Endothelial cell of umbilical vein (primary cell): ENCODE results near the gene GALNT4. TPM values are rescaled to one million over a fixed set of nuclear protein-coding genes. Genes with fewer than 3 reads are reported as not detected.

Experiments used
- BruUV-seq: library from RNA; stranded (reverse); fragments of 400-500 nt; replicated peaks from 2 replicates; lab custom pipeline; 2021; lab: Mats Ljungman, UMichigan
- CTCF ChIA-PET: fragments of 300-600, 350-600 bp; sonication (Branson Sonifier 250); formaldehyde crosslinking; loops from one replicate; lab custom pipeline; 2021; ENCODE audit warnings: antibody characterized with exemption, inconsistent platforms; lab: Charles Lee
- POLR2A ChIA-PET: fragments of 300-600, 350-600 bp; sonication (Branson Sonifier 250); formaldehyde crosslinking; loops from one replicate; lab custom pipeline; 2021; ENCODE audit warnings: antibody characterized with exemption, inconsistent platforms; lab: Charles Lee
- DNase-seq: peaks from one replicate; pipeline ENCODE4 v3.0.0-alpha.2; 2011; ENCODE audit warnings: low read depth, low spot score
- FAIRE-seq: peaks from 2 replicates; lab custom pipeline; 2011; peaks lifted over from hg19 to GRCh38; lab: Jason Lieb, UNC
- H2AFZ ChIP-seq: 2 replicates; pipeline ENCODE4 v1.6.0; 2012; ENCODE audit warnings: low read depth, low read length, control low read depth, inconsistent platforms
- H3K27ac ChIP-seq: 2 replicates; pipeline ENCODE4 v1.5.1; 2011; ENCODE audit warnings: low read depth, mild to moderate bottlenecking, control low read depth, low read length, moderate library complexity; ENCODE audit not compliant: insufficient read depth
- H3K27me3 ChIP-seq, 2 experiments: 2 replicates each; pipeline versions ENCODE4 v1.6.0 to v1.6.1; 2011; ENCODE audit warnings: low read length in 2 of 2, mixed read lengths in 1 of 2; ENCODE audit not compliant: control insufficient read depth in 2 of 2, insufficient read depth in 2 of 2
- H3K36me3 ChIP-seq, 2 experiments: 2 replicates in 1 of 2; 3 replicates in 1 of 2; pipeline ENCODE4 v1.5.1; 2011; ENCODE audit warnings: low read length in 2 of 2, mild to moderate bottlenecking in 1 of 2, moderate library complexity in 1 of 2; ENCODE audit not compliant: control insufficient read depth in 2 of 2, insufficient read depth in 2 of 2; ENCODE audit errors: extremely low read depth in 1 of 2
- H3K4me1 ChIP-seq: 3 replicates; pipeline ENCODE4 v1.5.1; 2011; ENCODE audit warnings: mild to moderate bottlenecking, low read length; ENCODE audit not compliant: control insufficient read depth, insufficient read depth; ENCODE audit errors: extremely low read depth
- H3K4me2 ChIP-seq: 2 replicates; pipeline ENCODE4 v1.6.1; 2011; ENCODE audit warnings: low read length, control low read depth, mixed read lengths; ENCODE audit not compliant: insufficient read depth
- H3K4me3 ChIP-seq, 3 experiments: fragments of 200-600 bp in 1 of 3; sonication (generic), shearing (Covaris generic) in 1 of 3; replicated peaks in 1 of 3; 2 replicates each; pipeline ENCODE4 v1.5.1; 2011 to 2016; ENCODE audit warnings: control low read depth in 3 of 3, low read length in 3 of 3, mild to moderate bottlenecking in 2 of 3, inconsistent platforms in 1 of 3, low read depth in 1 of 3, moderate library complexity in 1 of 3; ENCODE audit not compliant: insufficient read depth in 1 of 3
- H3K79me2 ChIP-seq: 2 replicates; pipeline ENCODE4 v1.6.0; 2012; ENCODE audit warnings: low read length, inconsistent platforms; ENCODE audit not compliant: control insufficient read depth, insufficient read depth
- H3K9ac ChIP-seq: replicated peaks from 2 replicates; pipeline ENCODE3; 2011; ENCODE audit warnings: low read length, control low read depth; ENCODE audit not compliant: insufficient read depth; ENCODE audit errors: extremely low read depth
- H3K9me1 ChIP-seq: replicated peaks from 3 replicates; pipeline ENCODE4 v1.6.0; 2011; ENCODE audit warnings: mild to moderate bottlenecking, low read length; ENCODE audit not compliant: control insufficient read depth, insufficient read depth; ENCODE audit errors: extremely low read depth
- H3K9me3 ChIP-seq: replicated peaks from 2 replicates; pipeline ENCODE4 v1.5.1; 2012; ENCODE audit warnings: low read length, inconsistent platforms; ENCODE audit not compliant: control insufficient read depth, insufficient read depth
- H4K20me1 ChIP-seq: replicated peaks from 2 replicates; pipeline ENCODE3; 2011; ENCODE audit warnings: mild to moderate bottlenecking, low read length; ENCODE audit not compliant: control insufficient read depth, insufficient read depth; ENCODE audit errors: extremely low read depth
- EZH2 ChIP-seq: IDR thresholded peaks from 2 replicates; pipeline ENCODE4 v1.6.1; 2012; ENCODE audit warnings: borderline replicate concordance, low read depth, mild to moderate bottlenecking, moderate library complexity, low read length, inconsistent platforms; ENCODE audit not compliant: severe bottlenecking
- FOS ChIP-seq: IDR thresholded peaks from 2 replicates; pipeline ENCODE4 v1.6.1; 2011; ENCODE audit warnings: mild to moderate bottlenecking, low read length, moderate library complexity, borderline replicate concordance; ENCODE audit not compliant: insufficient read depth
- GATA2 ChIP-seq: IDR thresholded peaks from 2 replicates; pipeline ENCODE4 v1.7.0; 2011; ENCODE audit warnings: low read depth, mild to moderate bottlenecking, moderate library complexity, mixed read lengths, low read length; ENCODE audit not compliant: insufficient read length, insufficient read depth
- JUN ChIP-seq: IDR thresholded peaks from 2 replicates; pipeline ENCODE4 v1.6.1; 2011; ENCODE audit warnings: borderline replicate concordance, low read depth; ENCODE audit not compliant: insufficient read length, insufficient read depth
- MYC ChIP-seq: IDR thresholded peaks from one replicate; pipeline ENCODE4 v1.6.1; 2011; ENCODE audit warnings: mild to moderate bottlenecking, low read depth, low read length
- POLR2A ChIP-seq: IDR thresholded peaks from 2 replicates; pipeline ENCODE4 v1.6.1; 2012; ENCODE audit warnings: low read depth, mild to moderate bottlenecking, control low read depth, low read length
- POLR2AphosphoS5 ChIP-seq: IDR thresholded peaks from 2 replicates; pipeline ENCODE4 v1.6.1; 2012; ENCODE audit warnings: low read depth, mild to moderate bottlenecking, control low read depth, low read length, moderate library complexity; ENCODE audit not compliant: insufficient read depth
- dilution Hi-C: fragments of 300-500 bp; cut with MboI; formaldehyde crosslinking; loops from one replicate; pipeline ENCODE4 v1.15.0; 2019; ENCODE audit warnings: low sequenced_read_pairs; ENCODE audit not compliant: extremely low pct_ligation_motif_present
- intact Hi-C: fragments of 100-400 bp; cut with micrococcal nuclease; formaldehyde crosslinking; loops from one replicate; pipeline ENCODE4 v1.10.0; 2022
- polyA plus RNA-seq, 4 experiments: library from polyadenylated mRNA; depleted of rRNA in 3 of 4; stranded (reverse) in 3 of 4; unstranded in 1 of 4; fragments of >200 nt; gene quantifications; 2 replicates each; pipeline versions ENCODE4 v1.2.1 to v1.2.3, GENCODE V29; 2011 to 2012; ENCODE audit warnings: missing spikeins in 1 of 4
- total RNA-seq: library from RNA; stranded (reverse); gene quantifications from 2 replicates; pipeline ENCODE4 v1.2.3, GENCODE V29; 2021
- TF ChIP-seq, protein P1 (sequence below): IDR thresholded peaks from 2 replicates; pipeline ENCODE4 v1.6.1; 2011; ENCODE audit not compliant: insufficient read depth, insufficient read length
- TF ChIP-seq, protein P2 (sequence below), 2 donors: IDR thresholded peaks; 1 replicate in 1 of 2; 2 replicates in 1 of 2; pipeline ENCODE4 v1.5.1; 2011; ENCODE audit warnings: low read length in 2 of 2, mild to moderate bottlenecking in 2 of 2, moderate library complexity in 2 of 2, control low read depth in 1 of 2, inconsistent platforms in 1 of 2, low read depth in 1 of 2; ENCODE audit not compliant: insufficient read depth in 1 of 2; ENCODE audit errors: extremely low read depth in 1 of 2

GALNT4 gene
- total and polyA plus RNA-seq, 2 donors (not counting 3 experiments of a cell fraction or from before 2014, with no cell fraction given) = 2.0 to 9.8 TPM

DNA sequence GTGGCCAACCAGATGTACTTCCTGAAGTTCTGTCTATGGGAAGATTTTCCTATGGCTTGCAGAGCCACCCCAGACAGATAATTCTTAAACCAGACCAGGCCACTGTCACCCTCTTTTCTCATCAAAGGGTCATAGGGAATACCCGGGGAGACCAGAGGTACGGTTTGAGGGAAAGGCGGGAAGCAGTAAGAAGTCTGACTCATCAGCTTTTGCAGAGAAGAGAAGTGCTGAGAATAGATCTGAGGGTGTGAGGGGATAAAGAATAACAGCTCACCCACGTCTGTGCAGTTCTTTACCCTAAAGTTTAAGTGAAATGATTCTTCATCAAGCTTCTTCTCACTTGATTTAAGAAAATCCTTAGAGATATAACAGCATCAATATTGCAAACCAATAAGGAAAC, 22.5 kb upstream of the GALNT4 start:
- no peak overlapping the region for H3K27ac ChIP-seq
- POLR2A ChIA-PET = no interaction called here
- TF ChIP-seq FOS (no peak), POLR2A (no peak), POLR2AphosphoS5 (no peak), EZH2 (no peak), JUN (no peak), MYC (no peak), GATA2 (no peak)
- TF ChIP-seq, protein P1, sequence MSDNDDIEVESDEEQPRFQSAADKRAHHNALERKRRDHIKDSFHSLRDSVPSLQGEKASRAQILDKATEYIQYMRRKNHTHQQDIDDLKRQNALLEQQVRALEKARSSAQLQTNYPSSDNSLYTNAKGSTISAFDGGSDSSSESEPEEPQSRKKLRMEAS = no peak
- TF ChIP-seq, protein P2, sequence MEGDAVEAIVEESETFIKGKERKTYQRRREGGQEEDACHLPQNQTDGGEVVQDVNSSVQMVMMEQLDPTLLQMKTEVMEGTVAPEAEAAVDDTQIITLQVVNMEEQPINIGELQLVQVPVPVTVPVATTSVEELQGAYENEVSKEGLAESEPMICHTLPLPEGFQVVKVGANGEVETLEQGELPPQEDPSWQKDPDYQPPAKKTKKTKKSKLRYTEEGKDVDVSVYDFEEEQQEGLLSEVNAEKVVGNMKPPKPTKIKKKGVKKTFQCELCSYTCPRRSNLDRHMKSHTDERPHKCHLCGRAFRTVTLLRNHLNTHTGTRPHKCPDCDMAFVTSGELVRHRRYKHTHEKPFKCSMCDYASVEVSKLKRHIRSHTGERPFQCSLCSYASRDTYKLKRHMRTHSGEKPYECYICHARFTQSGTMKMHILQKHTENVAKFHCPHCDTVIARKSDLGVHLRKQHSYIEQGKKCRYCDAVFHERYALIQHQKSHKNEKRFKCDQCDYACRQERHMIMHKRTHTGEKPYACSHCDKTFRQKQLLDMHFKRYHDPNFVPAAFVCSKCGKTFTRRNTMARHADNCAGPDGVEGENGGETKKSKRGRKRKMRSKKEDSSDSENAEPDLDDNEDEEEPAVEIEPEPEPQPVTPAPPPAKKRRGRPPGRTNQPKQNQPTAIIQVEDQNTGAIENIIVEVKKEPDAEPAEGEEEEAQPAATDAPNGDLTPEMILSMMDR (IDR thresholded peaks at IDR 0.05; ENCODE audit: extremely low read depth in 1 of 2, insufficient read depth in 1 of 2, low read depth in 1 of 2, low read length in 2 of 2) = no peak

More for the DNA sequence above, 22.5 kb upstream of the GALNT4 start:
- no peaks in the 10 kb centered on the region for H3K9me3 ChIP-seq
- dilution Hi-C loops = no loop called here
- H3K79me2 ChIP-seq = no peaks in the 10 kb centered on the region
- H2AFZ ChIP-seq = no peak overlapping the region
- H3K4me3 ChIP-seq = no peak overlapping the region
- H3K9ac ChIP-seq = no peak overlapping the region
- intact Hi-C loops = loop anchor here (10.0 kb wide), 1 partner anchor 1058 kb away; no protein-coding TSS in a partner anchor
- no peak for FAIRE-seq
- H4K20me1 ChIP-seq = no peaks in the 10 kb centered on the region
- peaks cover 20% of the 10 kb centered on the region for H3K4me1 ChIP-seq
- no peak for DNase-seq
- CTCF ChIA-PET = interaction anchor here (1.1 to 1.6 kb wide), 2 partner anchors 1307 to 1394 kb away, joined by 4 to 5 read pairs; no protein-coding TSS in a partner anchor
- no peak overlapping the region for H3K4me2 ChIP-seq
- no peaks in the 10 kb centered on the region for H3K9me1 ChIP-seq
- no peaks in the 10 kb centered on the region for H3K27me3 ChIP-seq
- H3K36me3 ChIP-seq = no peaks in the 10 kb centered on the region
- no TSS peak for BruUV-seq
